SK-N-SH (cell line): ENCODE measurements around the gene ARMC9.

Experiments
- CHD2 ChIP-seq: fragments of 150-350 bp; IDR thresholded peaks from 2 replicates; pipeline ENCODE4 v1.6.1; 2018; ENCODE audit warnings: low read length; ENCODE audit not compliant: partially characterized antibody
- CTCF ChIP-seq: fragments of 200-600 bp; sonication (generic); IDR thresholded peaks from 2 replicates; pipeline ENCODE4 v1.6.1; 2017; ENCODE audit warnings: antibody characterized with exemption, mild to moderate bottlenecking, moderate library complexity
- EP300 ChIP-seq, 2 experiments: IDR thresholded peaks; 2 replicates each; pipeline versions ENCODE4 v1.4.0 to v1.6.1; 2012; ENCODE audit warnings: borderline replicate concordance in 1 of 2, low read depth in 1 of 2, low read length in 1 of 2
- GABPA ChIP-seq: IDR thresholded peaks from 2 replicates; pipeline ENCODE4 v1.4.0; 2012; ENCODE audit warnings: low read depth, mild to moderate bottlenecking
- POLR2AphosphoS5 ChIP-seq: IDR thresholded peaks from 2 replicates; pipeline ENCODE4 v1.6.1; 2012; ENCODE audit warnings: low read depth, low read length
- RFX5 ChIP-seq: IDR thresholded peaks from 2 replicates; pipeline ENCODE4 v1.6.1; 2012; ENCODE audit warnings: mild to moderate bottlenecking, improper control_type of control experiment, low read length
- YY1 ChIP-seq: IDR thresholded peaks from 2 replicates; pipeline ENCODE4 v1.4.0; 2012; ENCODE audit warnings: low read depth, mild to moderate bottlenecking

GRCh38 chr2:231286964-231287363, 88.5 kb downstream of the ARMC9 start:
- TF ChIP-seq CTCF: no peak
- TF ChIP-seq CHD2: no peak
- no peak for TF ChIP-seq POLR2AphosphoS5
- TF ChIP-seq RFX5: no peak
- TF ChIP-seq EP300 (IDR thresholded peaks at IDR 0.05; ENCODE audit: borderline replicate concordance in 1 of 2, low read depth in 1 of 2, low read length in 1 of 2): no peak
- TF ChIP-seq GABPA: no peak
- TF ChIP-seq YY1: no peak
